Erythroblast (primary cell): Measurements from ENCODE around the gene KIFC3.

Experiments
- GATA1 ChIP-seq: IDR thresholded peaks from 2 replicates; pipeline ENCODE4 v1.6.1; 2011; ENCODE audit warnings: low read depth, mild to moderate bottlenecking, control low read depth, low read length, moderate library complexity
- POLR2A ChIP-seq: IDR thresholded peaks from 2 replicates; pipeline ENCODE4 v1.6.1; 2011; ENCODE audit warnings: mild to moderate bottlenecking, low read length

DNA sequence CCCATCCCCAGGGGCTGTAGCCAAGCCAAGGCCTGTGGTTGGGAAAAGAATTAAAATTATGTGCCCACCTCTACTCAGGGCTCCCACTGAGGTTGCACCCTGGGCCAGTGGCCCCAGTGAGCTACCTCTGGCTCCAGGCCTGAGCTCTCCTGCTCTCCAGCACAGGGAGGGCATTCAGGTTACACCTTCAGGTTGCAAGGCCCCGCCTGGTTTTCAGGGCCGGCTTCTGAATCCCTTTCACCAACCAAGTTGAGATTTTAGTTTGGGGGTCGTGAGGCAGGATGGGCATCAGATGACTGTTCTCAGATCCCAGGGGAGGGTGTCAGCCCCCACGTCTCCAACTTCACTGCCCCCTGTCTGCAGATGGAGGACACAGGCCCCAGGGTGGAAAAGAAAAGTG lies 74.7 kb downstream of the KIFC3 start:
- no peak for TF ChIP-seq POLR2A
- no peak for TF ChIP-seq GATA1
